AG04449 (cell line): ENCODE data around the gene TEF.

Source experiments
- CTCF ChIA-PET: fragments of 350-600 bp; formaldehyde crosslinking; extraction: SDS; loops from one replicate; lab custom pipeline; 2021; ENCODE audit warnings: antibody characterized with exemption; lab: Yijun Ruan, JAX
- POLR2A ChIA-PET: fragments of 400-600, 350-600 bp; formaldehyde crosslinking; extraction: SDS; loops from one replicate; lab custom pipeline; 2020; ENCODE audit warnings: antibody characterized with exemption, inconsistent platforms; lab: Yijun Ruan, JAX
- DNase-seq: peaks from one replicate; pipeline ENCODE4 v3.0.0-alpha.2; 2010; ENCODE audit warnings: low read depth, low spot score
- H3K4me3 ChIP-seq: 2 replicates; pipeline ENCODE4 v1.5.1; 2011; ENCODE audit warnings: low read depth, mild to moderate bottlenecking, control low read depth, low read length
- CTCF ChIP-seq: IDR thresholded peaks from one replicate; pipeline ENCODE4 v1.5.1; 2011; ENCODE audit warnings: mild to moderate bottlenecking, moderate library complexity, low read length, control low read depth, inconsistent platforms; ENCODE audit not compliant: insufficient read depth; ENCODE audit errors: missing control alignments

TEF gene

DNA sequence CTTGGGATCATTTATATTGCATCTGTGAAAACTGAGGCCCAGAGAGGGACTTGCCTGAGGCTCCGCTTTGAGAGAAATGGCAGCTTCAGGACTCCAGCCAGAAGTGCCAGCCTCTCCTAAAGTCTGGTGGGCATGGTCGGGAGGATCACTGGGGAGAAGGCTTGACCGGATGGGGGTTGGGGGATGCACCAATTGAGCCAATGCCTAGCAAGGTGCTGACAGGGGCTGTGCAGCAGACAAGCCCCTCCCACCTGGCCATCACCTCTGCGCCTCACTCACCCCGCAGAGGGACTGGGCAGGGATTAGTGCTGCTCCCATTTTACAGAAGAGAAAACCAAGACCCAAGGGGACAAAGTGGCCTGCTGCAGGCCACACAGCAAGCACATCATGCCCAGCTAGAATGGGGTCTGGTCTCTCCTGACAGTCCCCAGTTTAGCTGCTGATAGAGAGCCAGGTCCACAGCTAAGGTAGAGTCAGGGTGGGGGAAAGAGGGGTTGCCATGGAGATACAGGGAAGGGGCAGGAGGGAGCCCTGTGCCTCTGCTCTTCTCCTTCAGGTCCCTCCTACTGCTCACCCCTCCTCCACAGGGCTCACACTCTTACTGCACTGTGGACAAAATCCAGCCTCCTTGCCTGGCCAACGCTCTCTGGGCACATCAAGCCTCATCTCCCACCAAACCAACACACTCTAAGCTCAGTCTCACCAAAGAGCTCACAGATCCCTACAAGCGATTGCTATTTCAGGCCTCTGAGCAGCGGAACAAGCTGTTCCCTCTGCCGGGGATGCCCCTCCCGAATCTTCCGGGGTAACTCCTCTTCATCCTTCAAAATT, 29.5 kb downstream of the TEF start:
- TF ChIP-seq CTCF, result no peak
- POLR2A ChIA-PET, result no interaction called here
- CTCF ChIA-PET, result interaction anchor here (0.6 to 1.5 kb wide), 3 partner anchors 91 to 186 kb away, joined by 3 to 4 read pairs (median 3); no protein-coding TSS in a partner anchor

GRCh38 chr22:41415554-41415953, 33.8 kb downstream of the TEF start:
- ChIA-PET CTCF (no interaction called here), POLR2A (no interaction called here)
- no peak for DNase-seq
- no peak overlapping the region for H3K4me3 ChIP-seq
- no peak for TF ChIP-seq CTCF

More for the DNA sequence above, 29.5 kb downstream of the TEF start:
- H3K4me3 ChIP-seq, result no peak overlapping the region
- no peak for DNase-seq

DNA sequence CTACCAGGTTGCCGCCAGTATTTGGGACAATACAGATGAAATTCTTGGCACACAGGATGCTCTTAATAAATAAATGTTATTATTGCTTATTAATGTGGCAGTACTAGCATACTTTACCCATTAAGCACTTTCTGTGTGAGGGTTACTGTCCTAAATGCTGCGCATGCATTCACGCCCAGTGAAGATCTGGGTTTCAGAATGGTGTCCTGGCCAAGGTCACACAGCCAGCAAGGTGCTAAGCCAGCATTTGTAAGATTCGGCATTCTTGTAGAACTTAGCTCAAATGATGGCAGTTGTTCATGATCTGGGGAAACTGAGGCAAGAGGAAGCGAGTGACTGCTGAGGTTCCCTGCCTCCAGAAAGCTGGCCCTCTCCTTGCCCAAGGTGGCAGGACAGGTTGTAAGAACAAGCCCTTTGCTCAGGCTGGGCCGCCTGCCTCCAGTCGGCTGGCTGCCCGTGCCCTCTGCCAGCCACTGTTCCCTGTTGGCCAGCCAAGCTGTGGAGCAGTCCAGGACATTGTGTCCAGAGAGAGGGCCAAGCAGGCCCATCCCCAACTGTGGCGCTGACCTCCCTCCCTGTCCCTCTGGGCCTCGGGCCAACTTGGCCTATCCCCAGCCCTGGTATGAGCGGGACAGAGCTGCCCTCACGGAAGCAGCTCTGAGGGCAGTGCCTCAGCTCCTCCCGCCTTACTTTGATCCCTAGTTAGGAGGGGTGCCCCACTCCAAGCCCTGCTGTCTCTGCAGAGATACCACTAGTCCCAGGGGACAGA, 36.1 kb downstream of the TEF start:
- POLR2A ChIA-PET, result interaction anchor here (0.6 kb wide), 1 partner anchor 24 kb away, joined by 3 read pairs; no protein-coding TSS in a partner anchor
- CTCF ChIA-PET, result interaction anchor here (1.5 to 1.9 kb wide), 2 partner anchors 17 to 100 kb away, joined by 3 to 6 read pairs; no protein-coding TSS in a partner anchor
- TF ChIP-seq CTCF, result no peak
- H3K4me3 ChIP-seq, result no peak overlapping the region
- DNase-seq, result no peak

DNA sequence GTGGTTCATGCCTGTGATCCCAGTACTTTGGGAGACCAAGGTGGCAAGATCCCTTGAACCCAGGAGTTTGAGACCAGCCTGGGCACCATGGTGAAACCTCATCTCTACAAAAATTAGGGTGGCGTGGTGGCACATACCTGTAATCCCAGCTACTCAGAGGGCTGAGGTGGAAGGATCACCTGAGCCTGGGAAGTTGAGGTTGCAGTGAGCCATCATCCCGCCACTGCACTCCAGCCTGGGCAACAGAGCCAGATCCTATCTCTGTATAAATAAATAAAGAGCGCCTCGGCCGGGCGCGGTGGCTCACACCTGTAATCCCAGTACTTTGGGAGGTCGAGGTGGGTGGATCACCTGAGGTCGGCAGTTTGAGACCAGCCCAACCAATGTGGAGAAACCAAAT, 37.0 kb downstream of the TEF start:
- CTCF ChIA-PET, result interaction anchor here (1.5 to 1.9 kb wide), 2 partner anchors 16 to 99 kb away, joined by 3 to 6 read pairs; no protein-coding TSS in a partner anchor
- no peak for TF ChIP-seq CTCF
- POLR2A ChIA-PET, result interaction anchor here (0.6 kb wide), 1 partner anchor 25 kb away, joined by 3 read pairs; no protein-coding TSS in a partner anchor
- H3K4me3 ChIP-seq, result no peak overlapping the region
- no peak for DNase-seq

DNA sequence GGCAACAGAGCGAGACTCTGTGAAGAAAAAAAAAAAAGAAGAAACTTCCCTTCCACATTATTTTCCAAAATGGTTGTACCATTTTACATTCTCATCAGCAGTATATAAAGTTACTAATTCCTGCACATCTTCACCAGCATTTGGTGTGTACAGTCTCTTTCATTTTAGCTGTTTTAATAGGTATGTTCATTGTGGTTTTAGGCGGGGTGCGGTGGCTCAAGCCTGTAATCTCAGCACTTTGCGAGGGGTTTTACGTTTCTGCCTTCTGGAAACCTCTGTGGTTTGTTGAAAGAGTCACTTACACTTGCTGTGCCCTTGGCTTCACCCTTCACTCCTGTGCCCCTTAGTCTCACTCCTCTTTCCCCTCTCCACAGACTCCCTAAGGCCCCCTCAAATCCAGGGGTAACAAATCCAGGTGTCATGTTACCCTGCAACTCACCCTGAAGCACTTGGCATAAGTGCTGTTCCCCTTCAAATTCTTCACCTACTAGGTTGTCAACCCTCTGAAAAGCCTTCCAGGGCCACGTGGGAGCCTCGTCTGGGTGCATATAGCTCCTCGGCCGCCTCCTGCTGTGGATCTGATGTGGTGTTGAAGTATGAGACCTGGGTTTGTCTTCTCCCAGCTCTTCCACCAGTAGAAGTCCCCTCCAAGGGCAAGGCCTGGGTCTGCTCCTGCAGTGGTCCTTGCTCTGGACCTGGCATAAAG, 44.1 kb downstream of the TEF start:
- POLR2A ChIA-PET, result interaction anchor here (0.6 kb wide), 1 partner anchor 18 kb away, joined by 3 read pairs; no protein-coding TSS in a partner anchor
- CTCF ChIA-PET, result interaction anchor here (1.0 kb wide), 1 partner anchor 22 kb away, joined by 4 read pairs; no protein-coding TSS in a partner anchor
- H3K4me3 ChIP-seq, result no peak overlapping the region
- no peak for TF ChIP-seq CTCF
- DNase-seq, result no peak
